GM23338 (cell line): ENCODE data around the gene THOP1. TPM values are rescaled to one million over a fixed set of nuclear protein-coding genes. Genes with fewer than 3 reads are reported as not detected.

Source experiments
- ATAC-seq: fragments of 200-7000 bp; cut with Tn5 transposase; 3 replicates; pipeline ENCODE4 v1.9.1; 2020
- DNase-seq: peaks from one replicate; pipeline ENCODE4 v3.0.0-alpha.2; 2015; ENCODE audit warnings: low spot score
- H2AFZ ChIP-seq: fragments of 200-600 bp; sonication (generic); 2 replicates; pipeline ENCODE4 v1.8.0; 2016; ENCODE audit warnings: antibody characterized with exemption, mild to moderate bottlenecking, moderate library complexity
- H3F3A ChIP-seq: fragments of 200-600 bp; sonication (generic); replicated peaks from 2 replicates; pipeline ENCODE4 v1.8.0; 2017; ENCODE audit warnings: antibody characterized with exemption, mixed run types, low read depth
- H3K27ac ChIP-seq: fragments of 200-600 bp; sonication (generic); 2 replicates; pipeline ENCODE4 v1.6.1; 2016; ENCODE audit warnings: low read depth
- H3K27me3 ChIP-seq: fragments of 200-600 bp; sonication (generic); 2 replicates; pipeline ENCODE4 v1.8.0; 2016; ENCODE audit warnings: mild to moderate bottlenecking, mixed run types, moderate library complexity; ENCODE audit not compliant: insufficient read depth
- H3K36me3 ChIP-seq: fragments of 200-600 bp; sonication (generic); 2 replicates; pipeline ENCODE4 v1.8.0; 2016; ENCODE audit warnings: mild to moderate bottlenecking; ENCODE audit not compliant: insufficient read depth
- H3K4me1 ChIP-seq: fragments of 200-600 bp; sonication (generic); 2 replicates; pipeline ENCODE4 v1.8.0; 2016; ENCODE audit warnings: mild to moderate bottlenecking, moderate library complexity; ENCODE audit not compliant: insufficient read depth
- H3K4me2 ChIP-seq: fragments of 200-600 bp; sonication (generic); 2 replicates; pipeline ENCODE4 v1.7.1; 2017; ENCODE audit warnings: mixed run types
- H3K4me3 ChIP-seq: fragments of 200-600 bp; sonication (generic); 2 replicates; pipeline ENCODE4 v1.6.1; 2016; ENCODE audit warnings: mixed run types
- H3K79me2 ChIP-seq: fragments of 200-600 bp; sonication (generic); replicated peaks from 2 replicates; pipeline ENCODE4 v1.8.0; 2017; ENCODE audit warnings: mild to moderate bottlenecking; ENCODE audit not compliant: insufficient read depth
- H3K9me2 ChIP-seq: fragments of 200-600 bp; sonication (generic); 2 replicates; pipeline ENCODE4 v1.8.0; 2017; ENCODE audit not compliant: insufficient read depth
- H4K20me1 ChIP-seq: fragments of 200-600 bp; sonication (generic); replicated peaks from 2 replicates; pipeline ENCODE4 v1.8.0; 2017; ENCODE audit warnings: mild to moderate bottlenecking; ENCODE audit not compliant: insufficient read depth
- H3K27ac Mint-ChIP-seq: 2 replicates; pipeline ENCODE4 v1.8.0; 2020; ENCODE audit warnings: inconsistent platforms, mild to moderate bottlenecking, moderate library complexity, mixed read lengths
- H3K27me3 Mint-ChIP-seq: 3 replicates; pipeline ENCODE4 v1.8.0; 2022; ENCODE audit warnings: low read depth, mild to moderate bottlenecking, moderate library complexity, mixed read lengths, inconsistent platforms; ENCODE audit not compliant: insufficient read depth, poor library complexity
- H3K36me3 Mint-ChIP-seq: 3 replicates; pipeline ENCODE4 v1.8.0; 2021; ENCODE audit warnings: low read depth, mild to moderate bottlenecking, inconsistent platforms, moderate library complexity, mixed read lengths
- H3K4me1 Mint-ChIP-seq: 3 replicates; pipeline ENCODE4 v1.8.0; 2020; ENCODE audit warnings: mild to moderate bottlenecking, inconsistent platforms, mixed read lengths
- H3K4me3 Mint-ChIP-seq: 3 replicates; pipeline ENCODE4 v1.8.0; 2021; ENCODE audit warnings: moderate library complexity, mild to moderate bottlenecking, inconsistent platforms, mixed read lengths
- H3K9me3 Mint-ChIP-seq: 3 replicates; pipeline ENCODE4 v1.8.0; 2020; ENCODE audit warnings: moderate library complexity, mild to moderate bottlenecking, inconsistent platforms, mixed read lengths
- EZH2 ChIP-seq: fragments of 200-600 bp; sonication (generic); IDR thresholded peaks from one replicate; pipeline ENCODE4 v1.8.0; 2017; ENCODE audit warnings: antibody characterized with exemption, mild to moderate bottlenecking, low read depth; ENCODE audit not compliant: unreplicated experiment
- EZH2phosphoT487 ChIP-seq: fragments of 200-600 bp; sonication (generic); IDR thresholded peaks from one replicate; pipeline ENCODE4 v1.8.1; 2018; ENCODE audit warnings: antibody characterized with exemption; ENCODE audit not compliant: unreplicated experiment
- JUNB ChIP-seq: IDR thresholded peaks from one replicate; pipeline ENCODE4 v1.6.1; 2016; ENCODE audit warnings: antibody characterized with exemption; ENCODE audit not compliant: unreplicated experiment
- POLR2AphosphoS5 ChIP-seq: IDR thresholded peaks from 2 replicates; pipeline ENCODE4 v1.6.1; 2016; ENCODE audit warnings: antibody characterized with exemption, low read depth
- STAT1 ChIP-seq: IDR thresholded peaks from one replicate; pipeline ENCODE4 v1.6.1; 2016; ENCODE audit warnings: antibody characterized with exemption; ENCODE audit not compliant: unreplicated experiment
- ZNF114 ChIP-seq: fragments of 250-450 bp; sonication (Bioruptor Pico); IDR thresholded peaks from 2 replicates; pipeline ENCODE4 v1.5.0; 2020; ENCODE audit warnings: mild to moderate bottlenecking, moderate library complexity
- ZNF331 ChIP-seq: fragments of 250-450 bp; sonication (Bioruptor Pico); IDR thresholded peaks from 2 replicates; pipeline ENCODE4 v1.5.0; 2020; ENCODE audit warnings: low read depth, mild to moderate bottlenecking, moderate library complexity
- polyA plus RNA-seq: library from polyadenylated mRNA; unstranded; fragments of >200 nt; fragmentation: Nextera tagmentation; extraction: Ambion mirVana; gene quantifications from 2 replicates; pipeline ENCODE4 v1.2.1, GENCODE V29; 2016
- total RNA-seq: library from RNA; depleted of rRNA; stranded (reverse); fragments of >200 nt; shearing (Covaris generic); gene quantifications from 2 replicates; pipeline ENCODE4 v1.2.3, GENCODE V29; 2014
- TF ChIP-seq, protein P1 (sequence below): fragments of 250-450 bp; sonication (Bioruptor Pico); IDR thresholded peaks from 2 replicates; pipeline ENCODE4 v1.5.0; 2020; ENCODE audit warnings: mild to moderate bottlenecking, moderate library complexity
- TF ChIP-seq, protein P2 (sequence below): IDR thresholded peaks from 2 replicates; pipeline ENCODE4 v1.6.1; 2016; ENCODE audit warnings: antibody characterized with exemption
- TF ChIP-seq, protein P3 (sequence below), 2 experiments: fragments of 200-600 bp in 1 of 2; sonication (generic) in 1 of 2; conservative IDR thresholded peaks; 2 replicates each; pipeline versions ENCODE4 v1.5.1 to v1.6.1; 2016 to 2017; ENCODE audit warnings: antibody characterized with exemption in 2 of 2, low read depth in 2 of 2, mild to moderate bottlenecking in 2 of 2, moderate library complexity in 1 of 2
- TF ChIP-seq, protein P4 (sequence below): IDR thresholded peaks from one replicate; pipeline ENCODE4 v1.6.1; 2018; ENCODE audit warnings: antibody characterized with exemption; ENCODE audit not compliant: unreplicated experiment

THOP1 gene
- total and polyA plus RNA-seq, 2 experiments from 2014 or later, result 110 to 229 TPM

DNA sequence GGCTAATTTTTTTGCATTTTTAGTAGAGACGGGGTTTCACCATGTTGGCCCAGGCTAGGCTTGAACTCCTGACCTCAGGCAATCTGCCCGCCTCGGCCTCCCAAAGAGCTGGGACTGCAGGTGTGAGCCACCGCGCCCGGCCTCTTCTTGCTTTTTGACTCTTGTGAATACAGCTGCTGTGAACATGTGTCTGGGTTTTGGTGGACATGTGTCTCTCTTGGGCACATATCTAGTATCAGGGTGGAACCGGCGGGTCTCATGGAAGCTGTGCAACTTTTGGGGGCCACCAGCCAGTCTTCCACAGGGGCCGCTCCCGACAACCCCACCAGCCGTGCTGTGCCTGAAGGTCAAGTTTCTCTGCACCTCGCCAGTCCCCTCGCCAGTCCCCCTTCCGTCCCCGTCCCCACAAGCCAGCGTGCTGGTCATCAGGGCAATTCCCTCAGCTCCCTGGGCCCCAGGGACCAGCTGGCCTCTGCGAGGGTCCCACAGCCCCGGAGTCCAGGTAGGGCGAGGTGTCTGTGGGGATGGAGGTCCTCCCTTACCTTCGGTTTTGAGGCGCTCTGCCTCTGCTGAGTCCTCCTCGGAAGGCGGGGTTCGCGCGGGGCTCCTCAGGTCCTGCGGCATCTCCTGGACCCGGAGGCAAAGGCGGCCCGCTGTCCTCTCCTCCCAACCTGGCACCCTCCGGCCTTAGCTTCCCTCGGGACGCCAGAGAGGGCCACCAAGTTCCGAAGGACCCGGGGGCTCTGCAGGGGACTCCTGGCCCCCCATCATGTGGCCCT lies 18.5 kb upstream of the THOP1 start:
- H3K27ac ChIP-seq, result no peak overlapping the region
- Mint-ChIP-seq H3K4me3 (no peak overlapping the region), H3K9me3 (no peaks in the 10 kb centered on the region), H3K27me3 (peaks cover 10% of the 10 kb centered on the region), H3K27ac (no peak overlapping the region), H3K4me1 (no peaks in the 10 kb centered on the region), H3K36me3 (peaks cover 41% of the 10 kb centered on the region)
- H3K4me3 ChIP-seq, result no peak overlapping the region
- no peaks in the 10 kb centered on the region for H3F3A ChIP-seq
- H3K79me2 ChIP-seq, result peaks cover 26% of the 10 kb centered on the region
- H3K4me1 ChIP-seq, result no peaks in the 10 kb centered on the region
- H2AFZ ChIP-seq, result no peak overlapping the region
- H4K20me1 ChIP-seq, result peaks cover 6% of the 10 kb centered on the region; the same call in 1 of the 2 replicates
- no peaks in the 10 kb centered on the region for H3K27me3 ChIP-seq
- no peak for ATAC-seq
- H3K4me2 ChIP-seq, result no peak overlapping the region
- H3K9me2 ChIP-seq, result no peaks in the 10 kb centered on the region
- H3K36me3 ChIP-seq, result peaks cover 9% of the 10 kb centered on the region; the same call in 1 of the 2 replicates
- no peak for DNase-seq
- TF ChIP-seq, protein P1, sequence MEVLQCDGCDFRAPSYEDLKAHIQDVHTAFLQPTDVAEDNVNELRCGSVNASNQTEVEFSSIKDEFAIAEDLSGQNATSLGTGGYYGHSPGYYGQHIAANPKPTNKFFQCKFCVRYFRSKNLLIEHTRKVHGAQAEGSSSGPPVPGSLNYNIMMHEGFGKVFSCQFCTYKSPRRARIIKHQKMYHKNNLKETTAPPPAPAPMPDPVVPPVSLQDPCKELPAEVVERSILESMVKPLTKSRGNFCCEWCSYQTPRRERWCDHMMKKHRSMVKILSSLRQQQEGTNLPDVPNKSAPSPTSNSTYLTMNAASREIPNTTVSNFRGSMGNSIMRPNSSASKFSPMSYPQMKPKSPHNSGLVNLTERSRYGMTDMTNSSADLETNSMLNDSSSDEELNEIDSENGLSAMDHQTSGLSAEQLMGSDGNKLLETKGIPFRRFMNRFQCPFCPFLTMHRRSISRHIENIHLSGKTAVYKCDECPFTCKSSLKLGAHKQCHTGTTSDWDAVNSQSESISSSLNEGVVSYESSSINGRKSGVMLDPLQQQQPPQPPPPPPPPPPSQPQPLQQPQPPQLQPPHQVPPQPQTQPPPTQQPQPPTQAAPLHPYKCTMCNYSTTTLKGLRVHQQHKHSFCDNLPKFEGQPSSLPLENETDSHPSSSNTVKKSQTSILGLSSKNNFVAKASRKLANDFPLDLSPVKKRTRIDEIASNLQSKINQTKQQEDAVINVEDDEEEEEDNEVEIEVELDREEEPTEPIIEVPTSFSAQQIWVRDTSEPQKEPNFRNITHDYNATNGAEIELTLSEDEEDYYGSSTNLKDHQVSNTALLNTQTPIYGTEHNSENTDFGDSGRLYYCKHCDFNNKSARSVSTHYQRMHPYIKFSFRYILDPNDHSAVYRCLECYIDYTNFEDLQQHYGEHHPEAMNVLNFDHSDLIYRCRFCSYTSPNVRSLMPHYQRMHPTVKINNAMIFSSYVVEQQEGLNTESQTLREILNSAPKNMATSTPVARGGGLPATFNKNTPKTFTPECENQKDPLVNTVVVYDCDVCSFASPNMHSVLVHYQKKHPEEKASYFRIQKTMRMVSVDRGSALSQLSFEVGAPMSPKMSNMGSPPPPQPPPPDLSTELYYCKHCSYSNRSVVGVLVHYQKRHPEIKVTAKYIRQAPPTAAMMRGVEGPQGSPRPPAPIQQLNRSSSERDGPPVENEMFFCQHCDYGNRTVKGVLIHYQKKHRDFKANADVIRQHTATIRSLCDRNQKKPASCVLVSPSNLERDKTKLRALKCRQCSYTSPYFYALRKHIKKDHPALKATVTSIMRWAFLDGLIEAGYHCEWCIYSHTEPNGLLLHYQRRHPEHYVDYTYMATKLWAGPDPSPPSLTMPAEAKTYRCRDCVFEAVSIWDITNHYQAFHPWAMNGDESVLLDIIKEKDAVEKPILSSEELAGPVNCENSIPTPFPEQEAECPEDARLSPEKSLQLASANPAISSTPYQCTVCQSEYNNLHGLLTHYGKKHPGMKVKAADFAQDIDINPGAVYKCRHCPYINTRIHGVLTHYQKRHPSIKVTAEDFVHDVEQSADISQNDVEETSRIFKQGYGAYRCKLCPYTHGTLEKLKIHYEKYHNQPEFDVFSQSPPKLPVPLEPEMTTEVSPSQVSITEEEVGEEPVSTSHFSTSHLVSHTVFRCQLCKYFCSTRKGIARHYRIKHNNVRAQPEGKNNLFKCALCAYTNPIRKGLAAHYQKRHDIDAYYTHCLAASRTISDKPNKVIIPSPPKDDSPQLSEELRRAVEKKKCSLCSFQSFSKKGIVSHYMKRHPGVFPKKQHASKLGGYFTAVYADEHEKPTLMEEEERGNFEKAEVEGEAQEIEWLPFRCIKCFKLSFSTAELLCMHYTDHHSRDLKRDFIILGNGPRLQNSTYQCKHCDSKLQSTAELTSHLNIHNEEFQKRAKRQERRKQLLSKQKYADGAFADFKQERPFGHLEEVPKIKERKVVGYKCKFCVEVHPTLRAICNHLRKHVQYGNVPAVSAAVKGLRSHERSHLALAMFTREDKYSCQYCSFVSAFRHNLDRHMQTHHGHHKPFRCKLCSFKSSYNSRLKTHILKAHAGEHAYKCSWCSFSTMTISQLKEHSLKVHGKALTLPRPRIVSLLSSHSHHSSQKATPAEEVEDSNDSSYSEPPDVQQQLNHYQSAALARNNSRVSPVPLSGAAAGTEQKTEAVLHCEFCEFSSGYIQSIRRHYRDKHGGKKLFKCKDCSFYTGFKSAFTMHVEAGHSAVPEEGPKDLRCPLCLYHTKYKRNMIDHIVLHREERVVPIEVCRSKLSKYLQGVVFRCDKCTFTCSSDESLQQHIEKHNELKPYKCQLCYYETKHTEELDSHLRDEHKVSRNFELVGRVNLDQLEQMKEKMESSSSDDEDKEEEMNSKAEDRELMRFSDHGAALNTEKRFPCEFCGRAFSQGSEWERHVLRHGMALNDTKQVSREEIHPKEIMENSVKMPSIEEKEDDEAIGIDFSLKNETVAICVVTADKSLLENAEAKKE (CRISPR knock-in tag), result no peak
- TF ChIP-seq ZNF331 (CRISPR knock-in tag) (no peak), EZH2 (no peak), STAT1 (no peak), ZNF114 (CRISPR knock-in tag) (no peak), JUNB (no peak), POLR2AphosphoS5 (no peak), EZH2phosphoT487 (no peak)
- TF ChIP-seq, protein P2, sequence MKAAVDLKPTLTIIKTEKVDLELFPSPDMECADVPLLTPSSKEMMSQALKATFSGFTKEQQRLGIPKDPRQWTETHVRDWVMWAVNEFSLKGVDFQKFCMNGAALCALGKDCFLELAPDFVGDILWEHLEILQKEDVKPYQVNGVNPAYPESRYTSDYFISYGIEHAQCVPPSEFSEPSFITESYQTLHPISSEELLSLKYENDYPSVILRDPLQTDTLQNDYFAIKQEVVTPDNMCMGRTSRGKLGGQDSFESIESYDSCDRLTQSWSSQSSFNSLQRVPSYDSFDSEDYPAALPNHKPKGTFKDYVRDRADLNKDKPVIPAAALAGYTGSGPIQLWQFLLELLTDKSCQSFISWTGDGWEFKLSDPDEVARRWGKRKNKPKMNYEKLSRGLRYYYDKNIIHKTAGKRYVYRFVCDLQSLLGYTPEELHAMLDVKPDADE, result no peak
- TF ChIP-seq, protein P3, sequence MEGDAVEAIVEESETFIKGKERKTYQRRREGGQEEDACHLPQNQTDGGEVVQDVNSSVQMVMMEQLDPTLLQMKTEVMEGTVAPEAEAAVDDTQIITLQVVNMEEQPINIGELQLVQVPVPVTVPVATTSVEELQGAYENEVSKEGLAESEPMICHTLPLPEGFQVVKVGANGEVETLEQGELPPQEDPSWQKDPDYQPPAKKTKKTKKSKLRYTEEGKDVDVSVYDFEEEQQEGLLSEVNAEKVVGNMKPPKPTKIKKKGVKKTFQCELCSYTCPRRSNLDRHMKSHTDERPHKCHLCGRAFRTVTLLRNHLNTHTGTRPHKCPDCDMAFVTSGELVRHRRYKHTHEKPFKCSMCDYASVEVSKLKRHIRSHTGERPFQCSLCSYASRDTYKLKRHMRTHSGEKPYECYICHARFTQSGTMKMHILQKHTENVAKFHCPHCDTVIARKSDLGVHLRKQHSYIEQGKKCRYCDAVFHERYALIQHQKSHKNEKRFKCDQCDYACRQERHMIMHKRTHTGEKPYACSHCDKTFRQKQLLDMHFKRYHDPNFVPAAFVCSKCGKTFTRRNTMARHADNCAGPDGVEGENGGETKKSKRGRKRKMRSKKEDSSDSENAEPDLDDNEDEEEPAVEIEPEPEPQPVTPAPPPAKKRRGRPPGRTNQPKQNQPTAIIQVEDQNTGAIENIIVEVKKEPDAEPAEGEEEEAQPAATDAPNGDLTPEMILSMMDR (conservative IDR thresholded peaks at IDR 0.05; ENCODE audit: low read depth in 2 of 2), result no peak
- TF ChIP-seq, protein P4, sequence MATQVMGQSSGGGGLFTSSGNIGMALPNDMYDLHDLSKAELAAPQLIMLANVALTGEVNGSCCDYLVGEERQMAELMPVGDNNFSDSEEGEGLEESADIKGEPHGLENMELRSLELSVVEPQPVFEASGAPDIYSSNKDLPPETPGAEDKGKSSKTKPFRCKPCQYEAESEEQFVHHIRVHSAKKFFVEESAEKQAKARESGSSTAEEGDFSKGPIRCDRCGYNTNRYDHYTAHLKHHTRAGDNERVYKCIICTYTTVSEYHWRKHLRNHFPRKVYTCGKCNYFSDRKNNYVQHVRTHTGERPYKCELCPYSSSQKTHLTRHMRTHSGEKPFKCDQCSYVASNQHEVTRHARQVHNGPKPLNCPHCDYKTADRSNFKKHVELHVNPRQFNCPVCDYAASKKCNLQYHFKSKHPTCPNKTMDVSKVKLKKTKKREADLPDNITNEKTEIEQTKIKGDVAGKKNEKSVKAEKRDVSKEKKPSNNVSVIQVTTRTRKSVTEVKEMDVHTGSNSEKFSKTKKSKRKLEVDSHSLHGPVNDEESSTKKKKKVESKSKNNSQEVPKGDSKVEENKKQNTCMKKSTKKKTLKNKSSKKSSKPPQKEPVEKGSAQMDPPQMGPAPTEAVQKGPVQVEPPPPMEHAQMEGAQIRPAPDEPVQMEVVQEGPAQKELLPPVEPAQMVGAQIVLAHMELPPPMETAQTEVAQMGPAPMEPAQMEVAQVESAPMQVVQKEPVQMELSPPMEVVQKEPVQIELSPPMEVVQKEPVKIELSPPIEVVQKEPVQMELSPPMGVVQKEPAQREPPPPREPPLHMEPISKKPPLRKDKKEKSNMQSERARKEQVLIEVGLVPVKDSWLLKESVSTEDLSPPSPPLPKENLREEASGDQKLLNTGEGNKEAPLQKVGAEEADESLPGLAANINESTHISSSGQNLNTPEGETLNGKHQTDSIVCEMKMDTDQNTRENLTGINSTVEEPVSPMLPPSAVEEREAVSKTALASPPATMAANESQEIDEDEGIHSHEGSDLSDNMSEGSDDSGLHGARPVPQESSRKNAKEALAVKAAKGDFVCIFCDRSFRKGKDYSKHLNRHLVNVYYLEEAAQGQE, result no peak
